Astrocyte of the spinal cord (primary cell): ENCODE measurements around the gene SLC2A10.

Experiments
- DNase-seq: peaks from one replicate; pipeline ENCODE4 v3.0.0; 2011; ENCODE audit warnings: low read depth, low spot score
- H3K4me3 ChIP-seq: 2 replicates; pipeline ENCODE4 v1.5.1; 2011; ENCODE audit warnings: low read depth, mild to moderate bottlenecking, low read length, moderate library complexity
- CTCF ChIP-seq: IDR thresholded peaks from 2 replicates; pipeline ENCODE4 v1.5.1; 2012; ENCODE audit warnings: low read depth, mild to moderate bottlenecking, low read length, inconsistent platforms
- in situ Hi-C: cut with HindIII; loops from 2 replicates; pipeline ENCODE4 v1.10.0; 2017; ENCODE audit warnings: low sequenced_read_pairs

The SLC2A10 gene

GRCh38 chr20:46706242-46706641, 3.2 kb upstream of the SLC2A10 start:
- in situ Hi-C loops: no loop called here

GRCh38 chr20:46708172-46708860, 1.1 kb upstream of the SLC2A10 start:
- no peak overlapping the region for H3K4me3 ChIP-seq
- peak; percentile 29 for TF ChIP-seq CTCF
- in situ Hi-C loops: no loop called here
- no peak for DNase-seq

More at GRCh38 chr20:46706242-46706641, 3.2 kb upstream of the SLC2A10 start:
- no peak overlapping the region for H3K4me3 ChIP-seq
- no peak for TF ChIP-seq CTCF
- DNase-seq: no peak

GRCh38 chr20:46709055-46709458, 392 bp upstream of the SLC2A10 start:
- H3K4me3 ChIP-seq: peak overlapping the region; percentile 58
- no peak for TF ChIP-seq CTCF
- DNase-seq: no peak
- in situ Hi-C loops: no loop called here

GRCh38 chr20:46710153-46710913, 884 bp downstream of the SLC2A10 start:
- DNase-seq: peak; percentile 15
- in situ Hi-C loops: no loop called here
- peak overlapping the region; percentile 58 for H3K4me3 ChIP-seq
- no peak for TF ChIP-seq CTCF

DNA sequence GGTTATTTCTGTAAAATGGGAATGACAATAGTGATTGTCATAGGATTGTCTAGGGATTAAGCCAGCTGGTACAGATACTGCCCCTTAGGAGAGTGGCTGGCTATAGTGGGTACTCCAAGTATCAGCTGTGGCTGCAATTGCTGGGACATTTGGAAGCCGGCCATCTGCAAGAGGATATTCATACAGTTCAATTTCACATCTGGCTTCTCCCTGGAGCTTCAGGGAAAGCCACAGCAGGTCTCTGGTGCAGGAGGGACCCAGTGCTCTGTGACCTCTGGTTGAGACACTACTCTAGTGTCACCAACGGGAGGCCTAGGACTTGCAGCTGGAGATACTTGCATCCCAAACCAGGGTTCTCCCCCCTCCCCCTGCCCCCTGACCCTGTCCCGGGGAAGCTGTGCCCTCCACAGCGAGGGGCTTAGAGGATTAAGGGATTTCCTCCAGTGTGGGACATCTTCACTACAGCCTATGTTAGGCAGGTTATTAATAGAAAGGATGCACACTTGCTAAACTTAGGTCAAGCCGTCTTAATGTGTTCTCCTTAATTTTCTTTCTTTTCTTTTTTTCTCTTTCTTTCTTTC, 2.7 kb downstream of the SLC2A10 start:
- H3K4me3 ChIP-seq: no peak overlapping the region
- no peak for DNase-seq
- in situ Hi-C loops: no loop called here
- no peak for TF ChIP-seq CTCF

DNA sequence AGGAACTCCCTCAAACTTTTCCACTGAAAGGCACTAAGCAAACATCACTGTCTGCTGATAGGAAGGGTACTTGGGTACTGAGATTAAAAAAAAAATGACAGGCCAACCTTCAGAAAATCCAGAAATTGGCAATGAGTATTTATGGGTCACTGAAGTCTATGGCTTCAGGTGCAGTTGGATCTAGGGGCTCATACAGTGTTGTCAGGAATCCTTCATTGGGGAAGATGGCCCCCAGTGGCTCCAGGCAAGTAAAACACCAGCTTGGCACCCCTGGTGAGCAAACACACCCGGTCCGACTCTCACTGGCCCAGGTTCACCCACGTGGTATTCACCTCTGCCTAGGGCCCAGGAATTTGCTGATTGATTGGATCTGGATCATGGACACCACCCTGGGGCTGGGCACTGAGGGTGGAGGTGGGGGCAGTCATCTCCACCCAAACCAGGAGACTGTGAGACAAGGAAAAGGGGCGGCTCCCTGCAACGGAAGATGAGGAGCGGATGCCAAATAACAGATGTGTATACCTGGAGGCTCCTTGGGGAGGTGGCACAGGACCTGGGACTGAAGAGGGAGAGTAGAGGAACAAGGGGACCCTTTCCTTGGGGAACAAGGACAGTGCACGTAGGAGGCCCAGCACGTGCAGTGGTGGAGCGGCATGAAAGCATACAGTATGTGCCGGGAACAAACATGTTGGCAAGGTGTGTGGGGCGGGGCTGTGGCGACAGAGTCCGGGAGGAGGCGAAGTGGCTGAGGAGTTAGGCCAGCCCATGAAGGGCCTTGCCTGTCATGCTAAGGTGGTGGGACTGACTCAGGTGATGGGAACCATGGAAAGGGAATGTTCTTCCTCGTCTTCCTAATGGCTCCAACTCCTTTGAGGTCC, 4.7 kb downstream of the SLC2A10 start:
- no peak for TF ChIP-seq CTCF
- no peak for DNase-seq
- in situ Hi-C loops: no loop called here
- no peak overlapping the region for H3K4me3 ChIP-seq
